HEK293 (cell line): ENCODE measurements around the gene PTPRN2.

Experiments
- CTCF ChIA-PET: fragments of 350-600 bp; formaldehyde crosslinking; extraction: SDS; loops from one replicate; lab custom pipeline; 2021; ENCODE audit warnings: antibody characterized with exemption; lab: Yijun Ruan, JAX
- POLR2A ChIA-PET: fragments of 300-600 bp; formaldehyde crosslinking; extraction: SDS; loops from one replicate; lab custom pipeline; 2020; ENCODE audit warnings: antibody characterized with exemption, inconsistent platforms; lab: Yijun Ruan, JAX
- H3K27ac ChIP-seq: fragments of 200-500 bp; sonication (Bioruptor generic); 2 replicates; pipeline ENCODE4 v1.5.1; 2014; ENCODE audit warnings: low read depth, low read length, control low read depth, inconsistent platforms; ENCODE audit errors: extremely low read depth
- H3K36me3 ChIP-seq, 2 experiments: fragments of 200-500 bp in 1 of 2; sonication (Bioruptor generic) in 1 of 2; 1 replicate in 1 of 2; 2 replicates in 1 of 2; pipeline ENCODE4 v1.5.1; 2014 to 2017; ENCODE audit warnings: inconsistent platforms in 2 of 2, low read length in 2 of 2; ENCODE audit not compliant: control insufficient read depth in 2 of 2, insufficient read depth in 1 of 2
- H3K4me1 ChIP-seq: fragments of 200-500 bp; sonication (Bioruptor generic); 2 replicates; pipeline ENCODE4 v1.5.1; 2014; ENCODE audit warnings: mild to moderate bottlenecking, low read length, inconsistent platforms; ENCODE audit not compliant: control insufficient read depth, insufficient read depth
- H3K4me3 ChIP-seq: 2 replicates; pipeline ENCODE4 v1.5.1; 2011; ENCODE audit warnings: low read depth, mild to moderate bottlenecking, control low read depth, low read length, moderate library complexity
- H3K9me3 ChIP-seq: fragments of 200-500 bp; sonication (Bioruptor generic); 2 replicates; pipeline ENCODE4 v1.5.1; 2014; ENCODE audit warnings: low read depth, low read length, inconsistent platforms; ENCODE audit not compliant: control insufficient read depth, insufficient read depth
- ATF2 ChIP-seq: fragments of 450-650 bp; formaldehyde crosslinking; IDR thresholded peaks from 2 replicates; pipeline ENCODE4 v1.5.1; 2016; ENCODE audit warnings: missing biosample characterization, missing genetic modification characterization, low read depth
- IKZF3 ChIP-seq: fragments of 450-650 bp; IDR thresholded peaks from 2 replicates; pipeline ENCODE4 v1.5.0; 2018; ENCODE audit warnings: missing biosample characterization, mild to moderate bottlenecking, missing genetic modification characterization, moderate library complexity
- ZFHX2 ChIP-seq: fragments of 450-650 bp; formaldehyde crosslinking; conservative IDR thresholded peaks from 2 replicates; pipeline ENCODE4 v1.5.1; 2016; ENCODE audit warnings: missing biosample characterization, missing genetic modification characterization
- ZNF112 ChIP-seq: fragments of 450-650 bp; formaldehyde crosslinking; IDR thresholded peaks from 2 replicates; pipeline ENCODE4 v1.5.0; 2017; ENCODE audit warnings: missing biosample characterization, missing genetic modification characterization
- ZNF157 ChIP-seq: fragments of 450-650 bp; formaldehyde crosslinking; IDR thresholded peaks from 2 replicates; pipeline ENCODE4 v1.5.1; 2016; ENCODE audit warnings: missing biosample characterization, missing genetic modification characterization
- ZNF274 ChIP-seq, 2 experiments: fragments of 200-500 bp in 1 of 2; fragments of 450-650 bp in 1 of 2; sonication (Bioruptor generic) in 1 of 2; formaldehyde crosslinking in 1 of 2; IDR thresholded peaks; 2 replicates each; pipeline versions ENCODE4 v1.5.1 to v1.6.1; 2014 to 2016; ENCODE audit warnings: borderline replicate concordance in 1 of 2, inconsistent platforms in 1 of 2, low read length in 1 of 2, missing biosample characterization in 1 of 2, missing genetic modification characterization in 1 of 2
- ZNF366 ChIP-seq: fragments of 450-650 bp; formaldehyde crosslinking; conservative IDR thresholded peaks from 2 replicates; pipeline ENCODE4 v1.5.1; 2016; ENCODE audit warnings: missing biosample characterization, missing genetic modification characterization
- ZNF416 ChIP-seq: fragments of 450-650 bp; formaldehyde crosslinking; IDR thresholded peaks from 2 replicates; pipeline ENCODE4 v1.5.1; 2016; ENCODE audit warnings: missing biosample characterization, missing genetic modification characterization
- ZNF449 ChIP-seq: fragments of 450-650 bp; formaldehyde crosslinking; IDR thresholded peaks from 2 replicates; pipeline ENCODE4 v1.5.1; 2017; ENCODE audit warnings: missing biosample characterization, mild to moderate bottlenecking, missing genetic modification characterization, moderate library complexity
- ZNF530 ChIP-seq: fragments of 450-650 bp; formaldehyde crosslinking; IDR thresholded peaks from 2 replicates; pipeline ENCODE4 v1.5.1; 2016; ENCODE audit warnings: low read depth, missing biosample characterization, missing genetic modification characterization
- ZNF560 ChIP-seq: fragments of 450-650 bp; formaldehyde crosslinking; IDR thresholded peaks from 2 replicates; pipeline ENCODE4 v1.5.1; 2017; ENCODE audit warnings: missing biosample characterization, missing genetic modification characterization, borderline replicate concordance
- ZNF621 ChIP-seq: fragments of 450-650 bp; formaldehyde crosslinking; IDR thresholded peaks from 2 replicates; pipeline ENCODE4 v1.5.1; 2017; ENCODE audit warnings: missing biosample characterization, missing genetic modification characterization
- ZNF639 ChIP-seq: fragments of 450-650 bp; formaldehyde crosslinking; IDR thresholded peaks from 2 replicates; pipeline ENCODE4 v1.5.1; 2016; ENCODE audit warnings: missing biosample characterization, missing genetic modification characterization
- ZNF654 ChIP-seq: fragments of 450-650 bp; formaldehyde crosslinking; IDR thresholded peaks from 2 replicates; pipeline ENCODE4 v1.5.1; 2016; ENCODE audit warnings: low read depth, missing biosample characterization, missing genetic modification characterization
- ZNF660 ChIP-seq: fragments of 450-650 bp; IDR thresholded peaks from 2 replicates; pipeline ENCODE4 v1.5.1; 2018; ENCODE audit warnings: missing biosample characterization, mild to moderate bottlenecking, missing genetic modification characterization
- ZNF670 ChIP-seq: fragments of 450-650 bp; formaldehyde crosslinking; IDR thresholded peaks from 2 replicates; pipeline ENCODE4 v1.5.1; 2016; ENCODE audit warnings: missing biosample characterization, missing genetic modification characterization, low read depth
- ZNF707 ChIP-seq: fragments of 450-650 bp; formaldehyde crosslinking; IDR thresholded peaks from 2 replicates; pipeline ENCODE4 v1.5.1; 2016; ENCODE audit warnings: missing biosample characterization, missing genetic modification characterization
- ZNF768 ChIP-seq: fragments of 450-650 bp; formaldehyde crosslinking; IDR thresholded peaks from 2 replicates; pipeline ENCODE4 v1.5.1; 2018; ENCODE audit warnings: missing biosample characterization, mild to moderate bottlenecking, missing genetic modification characterization
- TF ChIP-seq, protein P1 (sequence below): fragments of 450-650 bp; IDR thresholded peaks from 2 replicates; pipeline ENCODE4 v1.5.1; 2018; ENCODE audit warnings: missing biosample characterization, missing genetic modification characterization
- TF ChIP-seq, protein P2 (sequence below): fragments of 450-650 bp; formaldehyde crosslinking; IDR thresholded peaks from 2 replicates; pipeline ENCODE4 v1.5.1; 2016; ENCODE audit warnings: missing biosample characterization, missing genetic modification characterization

The PTPRN2 gene

GRCh38 chr7:157826566-157826965, 761.1 kb downstream of the PTPRN2 start (continued):
- no peak for TF ChIP-seq ZNF639 (tag by site-specific recombination)
- no peak for TF ChIP-seq ZNF560 (tag by site-specific recombination)
- TF ChIP-seq, protein P1, sequence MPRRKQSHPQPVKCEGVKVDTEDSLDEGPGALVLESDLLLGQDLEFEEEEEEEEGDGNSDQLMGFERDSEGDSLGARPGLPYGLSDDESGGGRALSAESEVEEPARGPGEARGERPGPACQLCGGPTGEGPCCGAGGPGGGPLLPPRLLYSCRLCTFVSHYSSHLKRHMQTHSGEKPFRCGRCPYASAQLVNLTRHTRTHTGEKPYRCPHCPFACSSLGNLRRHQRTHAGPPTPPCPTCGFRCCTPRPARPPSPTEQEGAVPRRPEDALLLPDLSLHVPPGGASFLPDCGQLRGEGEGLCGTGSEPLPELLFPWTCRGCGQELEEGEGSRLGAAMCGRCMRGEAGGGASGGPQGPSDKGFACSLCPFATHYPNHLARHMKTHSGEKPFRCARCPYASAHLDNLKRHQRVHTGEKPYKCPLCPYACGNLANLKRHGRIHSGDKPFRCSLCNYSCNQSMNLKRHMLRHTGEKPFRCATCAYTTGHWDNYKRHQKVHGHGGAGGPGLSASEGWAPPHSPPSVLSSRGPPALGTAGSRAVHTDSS = no peak
- TF ChIP-seq, all 188 proteins: peak for 0

GRCh38 chr7:157825325-157825724, 762.3 kb downstream of the PTPRN2 start:
- H3K36me3 ChIP-seq = no peaks in the 10 kb centered on the region
- no peak overlapping the region for H3K27ac ChIP-seq
- TF ChIP-seq ZNF530 (tag by site-specific recombination) = no peak
- no peak for TF ChIP-seq ZNF621 (tag by site-specific recombination)
- no peak for TF ChIP-seq ZNF416 (tag by site-specific recombination)
- TF ChIP-seq ZNF366 (tag by site-specific recombination) = no peak
- TF ChIP-seq ZFHX2 (tag by site-specific recombination) = no peak
- POLR2A ChIA-PET = no interaction called here
- CTCF ChIA-PET = no interaction called here
- H3K4me1 ChIP-seq = no peaks in the 10 kb centered on the region
- H3K9me3 ChIP-seq = no peaks in the 10 kb centered on the region
- no peak overlapping the region for H3K4me3 ChIP-seq

- H3K9me3 ChIP-seq = no peaks in the 10 kb centered on the region
- POLR2A ChIA-PET = no interaction called here
- H3K27ac ChIP-seq = no peak overlapping the region
- TF ChIP-seq ZNF449 (tag by site-specific recombination) = no peak
- no peak for TF ChIP-seq ZNF112
- TF ChIP-seq, protein P2, sequence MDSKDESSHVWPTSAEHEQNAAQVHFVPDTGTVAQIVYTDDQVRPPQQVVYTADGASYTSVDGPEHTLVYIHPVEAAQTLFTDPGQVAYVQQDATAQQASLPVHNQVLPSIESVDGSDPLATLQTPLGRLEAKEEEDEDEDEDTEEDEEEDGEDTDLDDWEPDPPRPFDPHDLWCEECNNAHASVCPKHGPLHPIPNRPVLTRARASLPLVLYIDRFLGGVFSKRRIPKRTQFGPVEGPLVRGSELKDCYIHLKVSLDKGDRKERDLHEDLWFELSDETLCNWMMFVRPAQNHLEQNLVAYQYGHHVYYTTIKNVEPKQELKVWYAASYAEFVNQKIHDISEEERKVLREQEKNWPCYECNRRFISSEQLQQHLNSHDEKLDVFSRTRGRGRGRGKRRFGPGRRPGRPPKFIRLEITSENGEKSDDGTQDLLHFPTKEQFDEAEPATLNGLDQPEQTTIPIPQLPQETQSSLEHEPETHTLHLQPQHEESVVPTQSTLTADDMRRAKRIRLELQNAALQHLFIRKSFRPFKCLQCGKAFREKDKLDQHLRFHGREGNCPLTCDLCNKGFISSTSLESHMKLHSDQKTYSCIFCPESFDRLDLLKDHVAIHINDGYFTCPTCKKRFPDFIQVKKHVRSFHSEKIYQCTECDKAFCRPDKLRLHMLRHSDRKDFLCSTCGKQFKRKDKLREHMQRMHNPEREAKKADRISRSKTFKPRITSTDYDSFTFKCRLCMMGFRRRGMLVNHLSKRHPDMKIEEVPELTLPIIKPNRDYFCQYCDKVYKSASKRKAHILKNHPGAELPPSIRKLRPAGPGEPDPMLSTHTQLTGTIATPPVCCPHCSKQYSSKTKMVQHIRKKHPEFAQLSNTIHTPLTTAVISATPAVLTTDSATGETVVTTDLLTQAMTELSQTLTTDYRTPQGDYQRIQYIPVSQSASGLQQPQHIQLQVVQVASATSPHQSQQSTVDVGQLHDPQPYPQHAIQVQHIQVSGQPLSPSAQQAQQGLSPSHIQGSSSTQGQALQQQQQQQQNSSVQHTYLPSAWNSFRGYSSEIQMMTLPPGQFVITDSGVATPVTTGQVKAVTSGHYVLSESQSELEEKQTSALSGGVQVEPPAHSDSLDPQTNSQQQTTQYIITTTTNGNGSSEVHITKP (tag by site-specific recombination) = no peak
- no peak for TF ChIP-seq ZNF707 (tag by site-specific recombination)
- no peak for TF ChIP-seq ZNF768
- TF ChIP-seq ZNF639 (tag by site-specific recombination) = no peak
- no peak for TF ChIP-seq ZNF157 (tag by site-specific recombination)
- TF ChIP-seq ATF2 (tag by site-specific recombination) = no peak
- no peak for TF ChIP-seq ZNF670
- TF ChIP-seq ZNF660 (tag by site-specific recombination) = no peak
- no peak for TF ChIP-seq ZNF274 (IDR thresholded peaks at IDR 0.05; ENCODE audit: low read length)
- TF ChIP-seq ZNF274 (tag by site-specific recombination; IDR thresholded peaks at IDR 0.05; ENCODE audit: borderline replicate concordance) = no peak
- TF ChIP-seq IKZF3 = no peak
- TF ChIP-seq ZNF654 = no peak
- TF ChIP-seq, all 188 proteins: peak for 0
- CTCF ChIA-PET = no interaction called here
- no peak overlapping the region for H3K4me3 ChIP-seq
- no peaks in the 10 kb centered on the region for H3K36me3 ChIP-seq
- H3K4me1 ChIP-seq = no peaks in the 10 kb centered on the region
Observed at GRCh38 chr7:157824819-157825121, 762.9 kb downstream of the PTPRN2 start.
